Mesothelial cell of epicardium (in vitro differentiated cells): Measurements from ENCODE around the gene ITPR1. TPM values are rescaled to one million over a fixed set of nuclear protein-coding genes. Genes with fewer than 3 reads are reported as not detected.

Experiments
- DNase-seq, 2 experiments: peaks; one replicate each; pipeline ENCODE4 v3.0.0; 2021; ENCODE audit warnings: low spot score in 2 of 2; ENCODE audit not compliant: unreplicated experiment in 2 of 2
- H3K27ac Mint-ChIP-seq: 2 replicates; pipeline ENCODE4 v1.8.0; 2021; ENCODE audit warnings: mixed read lengths
- H3K27me3 Mint-ChIP-seq: 2 replicates; pipeline ENCODE4 v1.8.0; 2021; ENCODE audit warnings: low read depth, mixed read lengths
- H3K36me3 Mint-ChIP-seq: 2 replicates; pipeline ENCODE4 v1.8.0; 2021; ENCODE audit warnings: mixed read lengths
- H3K4me1 Mint-ChIP-seq: 2 replicates; pipeline ENCODE4 v1.8.0; 2021; ENCODE audit warnings: mixed read lengths
- H3K4me3 Mint-ChIP-seq: 2 replicates; pipeline ENCODE4 v1.8.0; 2021; ENCODE audit warnings: mild to moderate bottlenecking, moderate library complexity, mixed read lengths
- H3K9me3 Mint-ChIP-seq: 2 replicates; pipeline ENCODE4 v1.8.0; 2021; ENCODE audit warnings: mixed read lengths
- CTCF ChIP-seq: fragments of 200-600 bp; sonication (generic); IDR thresholded peaks from one replicate; pipeline ENCODE4 v1.5.0; 2021; ENCODE audit warnings: antibody characterized with exemption; ENCODE audit not compliant: unreplicated experiment
- total RNA-seq: library from RNA; stranded (reverse); gene quantifications from 3 replicates; pipeline ENCODE4 v1.2.1, GENCODE V29; 2021

ITPR1 gene
- total RNA-seq, 1 donor from 2014 or later = 21.3 TPM

- Mint-ChIP-seq H3K27me3 (no peaks in the 10 kb centered on the region), H3K4me3 (no peak overlapping the region), H3K27ac (no peak overlapping the region), H3K9me3 (peaks cover 4% of the 10 kb centered on the region), H3K36me3 (peaks cover 2% of the 10 kb centered on the region), H3K4me1 (peaks cover 5% of the 10 kb centered on the region)
- TF ChIP-seq CTCF = no peak
- DNase-seq = no peak
Measured at GRCh38 chr3:4888913-4889846, 396.0 kb downstream of the ITPR1 start.

GRCh38 chr3:4889896-4890295, 396.7 kb downstream of the ITPR1 start:
- peaks cover 2% of the 10 kb centered on the region for H3K36me3 Mint-ChIP-seq
- TF ChIP-seq CTCF = no peak
- H3K4me3 Mint-ChIP-seq = no peak overlapping the region
- no peak for DNase-seq
- peaks cover 5% of the 10 kb centered on the region for H3K4me1 Mint-ChIP-seq
- no peaks in the 10 kb centered on the region for H3K27me3 Mint-ChIP-seq
- no peak overlapping the region for H3K27ac Mint-ChIP-seq
- peaks cover 4% of the 10 kb centered on the region for H3K9me3 Mint-ChIP-seq

GRCh38 chr3:4894891-4895530, 401.9 kb downstream of the ITPR1 start:
- no peak overlapping the region for H3K27ac Mint-ChIP-seq
- no peak for DNase-seq
- no peak for TF ChIP-seq CTCF
- peaks cover 4% of the 10 kb centered on the region for H3K9me3 Mint-ChIP-seq
- H3K4me3 Mint-ChIP-seq = no peak overlapping the region
- H3K27me3 Mint-ChIP-seq = no peaks in the 10 kb centered on the region
- peaks cover 2% of the 10 kb centered on the region for H3K36me3 Mint-ChIP-seq
- peaks cover 17% of the 10 kb centered on the region for H3K4me1 Mint-ChIP-seq

GRCh38 chr3:4895838-4896237, 402.7 kb downstream of the ITPR1 start:
- no peak for DNase-seq
- TF ChIP-seq CTCF = no peak
- peaks cover 2% of the 10 kb centered on the region for H3K36me3 Mint-ChIP-seq

More at GRCh38 chr3:4895838-4896237, 402.7 kb downstream of the ITPR1 start:
- no peak overlapping the region for H3K27ac Mint-ChIP-seq
- no peaks in the 10 kb centered on the region for H3K27me3 Mint-ChIP-seq
- H3K4me1 Mint-ChIP-seq = peaks cover 23% of the 10 kb centered on the region
- no peak overlapping the region for H3K4me3 Mint-ChIP-seq
- peaks cover 4% of the 10 kb centered on the region for H3K9me3 Mint-ChIP-seq

Other genes with a start within 250 kb of the ITPR1 start
- 32.3 to 37.2 TPM (median 36.6 TPM) in 3 replicates for gene SETMAR, start 190.0 kb upstream of the ITPR1 start, total RNA-seq
- 26.5 to 31.3 TPM (median 28.7 TPM) in 3 replicates for gene SUMF1, start 26.1 kb upstream of the ITPR1 start, total RNA-seq